Hepatic stellate cell (primary cell): Measurements from ENCODE around the gene INVS.
"Not testable (repeated sequence)": the region's sequence is repeated elsewhere in the genome, so short reads cannot be mapped to it uniquely, and the experiment has no call there.

ENCODE experiments used
- DNase-seq: peaks from one replicate; pipeline ENCODE4 v3.0.0; 2011; ENCODE audit warnings: low spot score

Gene INVS

GRCh38 chr9:100098887-100099721 is at the start of gene INVS, which contains the start of gene ERP44:
TSS of gene INVS (plus strand) at chr9:100099243. CDS start at chr9:100104522, 5,279 bp downstream.
TSS of gene ERP44 (minus strand) at chr9:100099000. CDS start at chr9:100098840, 160 bp downstream.
- DNase-seq = peak; percentile 92

- no peak for DNase-seq
Measured at GRCh38 chr9:100049551-100049950, 49.5 kb upstream of the INVS start.

GRCh38 chr9:100052375-100052774 is 46.7 kb upstream of the INVS start:
- no peak for DNase-seq

GRCh38 chr9:100056561-100056960 is 42.5 kb upstream of the INVS start:
- no peak for DNase-seq

- DNase-seq = no peak
Measured at GRCh38 chr9:100057624-100058023, 41.4 kb upstream of the INVS start.

- no peak for DNase-seq
Measured at GRCh38 chr9:100058699-100059579, 40.1 kb upstream of the INVS start.

GRCh38 chr9:100062683-100063082 is 36.4 kb upstream of the INVS start:
- not testable (repeated sequence) for DNase-seq

- no peak for DNase-seq
Measured at GRCh38 chr9:100063185-100063584, 35.9 kb upstream of the INVS start.

- DNase-seq = no peak
Measured at GRCh38 chr9:100064872-100065581, 34.0 kb upstream of the INVS start.

- peak; percentile 36 for DNase-seq
Measured at GRCh38 chr9:100066539-100066938, 32.5 kb upstream of the INVS start.

GRCh38 chr9:100067990-100068389 is 31.1 kb upstream of the INVS start:
- DNase-seq = not testable (repeated sequence)

GRCh38 chr9:100069068-100069467 is 30.0 kb upstream of the INVS start:
- not testable (repeated sequence) for DNase-seq

- no peak for DNase-seq
Measured at GRCh38 chr9:100070104-100071041, 28.7 kb upstream of the INVS start.

GRCh38 chr9:100071271-100071670 is 27.8 kb upstream of the INVS start:
- DNase-seq = no peak

- DNase-seq = no peak
Measured at GRCh38 chr9:100072805-100073204, 26.2 kb upstream of the INVS start.

- no peak for DNase-seq
Measured at GRCh38 chr9:100074093-100074492, 24.9 kb upstream of the INVS start.

GRCh38 chr9:100074989-100075388 is 24.1 kb upstream of the INVS start:
- DNase-seq = no peak

- DNase-seq = not testable (repeated sequence)
Measured at GRCh38 chr9:100076256-100076655, 22.8 kb upstream of the INVS start.

- DNase-seq = peak; percentile 16
Measured at GRCh38 chr9:100082782-100083181, 16.3 kb upstream of the INVS start.

- no peak for DNase-seq
Measured at GRCh38 chr9:100083448-100084127, 15.5 kb upstream of the INVS start.

GRCh38 chr9:100084128-100084453 is 15.0 kb upstream of the INVS start:
- no peak for DNase-seq
